GM21529 (cell line): ENCODE results near the gene OSBPL3.
A peak's percentile ranks its signal among the peaks of the same experiment; 100 is the strongest.

Experiments
- ATAC-seq: cut with Tn5 transposase; IDR thresholded peaks from one replicate; pipeline ENCODE4 v1.9.1; 2021; ENCODE audit not compliant: unreplicated experiment

Gene OSBPL3

DNA sequence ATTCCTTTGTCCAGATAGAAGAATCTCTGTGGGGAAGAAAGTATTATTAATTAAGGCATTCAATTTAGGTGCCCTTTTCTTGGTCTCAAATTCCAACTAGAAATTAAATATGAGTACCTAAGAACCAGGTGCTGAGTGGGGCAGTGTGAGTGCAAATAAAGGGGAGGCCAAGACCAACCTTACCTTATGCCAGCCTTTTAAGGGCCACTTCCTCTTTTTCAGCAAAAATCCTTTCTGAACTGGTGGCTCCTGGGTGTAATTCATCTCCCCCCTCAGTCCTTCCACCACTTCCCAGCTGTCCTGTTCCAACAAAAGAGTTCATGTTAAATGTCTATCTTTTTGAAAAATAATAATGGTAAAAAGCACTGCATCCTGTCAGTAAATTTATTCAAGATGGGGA is 108.2 kb downstream of the OSBPL3 start:
- ATAC-seq: no peak

GRCh38 chr7:24870766-24871165 is 109.2 kb downstream of the OSBPL3 start:
- ATAC-seq: no peak

- no peak for ATAC-seq
These were observed 110.4 kb downstream of the OSBPL3 start for GRCh38 chr7:24869572-24869971.

- no peak for ATAC-seq
These were observed 111.2 kb downstream of the OSBPL3 start for GRCh38 chr7:24868741-24869140.

GRCh38 chr7:24866004-24866615 is 113.9 kb downstream of the OSBPL3 start:
- no peak for ATAC-seq

DNA sequence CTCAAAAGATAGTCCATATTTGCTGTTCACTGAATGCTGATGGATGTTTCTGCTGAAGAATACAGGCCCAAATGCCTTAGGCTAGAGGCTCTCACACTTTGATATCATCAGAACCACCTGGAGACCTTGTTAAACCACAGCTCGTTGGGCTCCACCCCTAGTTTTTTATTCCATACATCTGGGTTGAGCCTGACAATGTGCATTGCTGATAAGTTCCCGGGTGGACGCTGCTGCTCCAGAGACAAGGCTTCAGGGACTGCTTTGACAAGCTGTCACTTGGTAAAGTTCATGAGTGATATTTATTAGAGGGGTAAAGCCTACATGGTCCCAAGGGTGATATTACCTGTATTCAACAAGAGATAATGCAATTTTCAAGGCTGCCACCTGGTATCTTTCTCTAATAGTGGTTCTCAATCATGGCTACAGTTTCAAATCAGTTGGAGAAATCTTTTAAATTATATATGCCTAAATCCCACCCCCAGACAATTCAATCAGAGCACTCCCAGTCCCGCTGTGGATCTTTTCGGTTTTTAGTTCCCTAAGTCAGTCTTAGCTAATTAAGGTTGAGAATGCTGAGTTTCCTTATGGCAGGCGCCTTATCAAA is 115.7 kb downstream of the OSBPL3 start:
- no peak for ATAC-seq

DNA sequence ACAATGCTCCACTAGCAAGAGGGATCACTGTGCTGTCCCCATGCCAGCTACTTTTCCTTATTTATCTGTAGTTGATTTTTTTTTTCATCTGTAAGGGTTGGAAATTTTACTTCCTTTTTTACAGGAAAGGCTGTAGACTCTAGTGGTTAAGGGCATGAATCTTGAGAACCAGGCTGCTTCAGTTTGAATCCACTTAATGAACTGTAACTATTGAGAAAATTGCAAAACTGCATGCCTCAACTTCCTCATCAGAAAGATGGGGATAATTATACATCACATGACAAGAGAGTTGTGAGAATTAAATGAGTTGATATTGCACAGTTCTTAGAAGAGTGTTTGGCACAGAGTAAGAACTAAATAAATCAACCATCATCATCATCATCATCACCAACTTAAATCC is 116.4 kb downstream of the OSBPL3 start:
- no peak for ATAC-seq

DNA sequence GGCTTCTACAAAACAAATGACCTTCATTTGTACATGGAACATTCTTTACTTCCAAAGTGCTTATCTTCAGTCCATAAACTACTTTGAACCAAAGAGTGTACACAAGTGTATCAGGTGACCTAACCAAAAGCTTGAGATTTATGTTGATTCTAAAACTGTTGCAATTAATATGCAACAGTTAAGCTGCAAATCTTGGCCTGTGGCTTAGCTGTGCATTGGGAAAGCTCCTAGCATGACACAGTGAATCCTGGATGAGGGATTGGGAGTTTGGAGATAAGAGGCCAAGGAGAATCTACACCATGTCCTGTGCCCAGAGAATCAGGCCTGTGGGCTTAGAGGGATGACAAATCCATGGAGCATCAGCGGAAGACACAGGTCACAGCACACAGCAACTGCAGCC is 117.5 kb downstream of the OSBPL3 start:
- ATAC-seq: no peak

DNA sequence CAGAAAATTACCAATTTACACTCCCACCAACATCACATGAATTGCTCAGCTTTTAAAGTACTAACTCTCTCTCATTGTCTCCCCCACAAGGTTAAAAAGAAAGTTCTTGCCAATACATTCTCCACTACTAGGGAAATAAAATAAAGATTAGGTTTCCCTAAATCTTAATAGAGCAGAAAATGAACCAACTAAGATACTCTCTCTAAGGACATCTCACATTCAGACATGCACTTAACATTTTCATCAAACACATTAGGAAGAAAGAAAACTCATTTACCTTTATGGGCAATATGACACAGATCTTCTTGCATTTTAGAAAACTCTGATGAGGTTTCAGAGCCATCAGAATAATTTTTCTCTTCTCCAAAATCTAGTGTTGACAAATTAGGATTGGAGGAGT is 118.6 kb downstream of the OSBPL3 start:
- ATAC-seq: no peak

GRCh38 chr7:24860611-24861010 is 119.4 kb downstream of the OSBPL3 start:
- no peak for ATAC-seq

- no peak for ATAC-seq
These were observed 121.6 kb downstream of the OSBPL3 start for GRCh38 chr7:24858108-24858977.

- ATAC-seq: no peak
These were observed 122.4 kb downstream of the OSBPL3 start for GRCh38 chr7:24857623-24858022.

GRCh38 chr7:24854866-24855265 is 125.1 kb downstream of the OSBPL3 start:
- no peak for ATAC-seq

- no peak for ATAC-seq
These were observed 128.2 kb downstream of the OSBPL3 start for GRCh38 chr7:24851786-24852185.

DNA sequence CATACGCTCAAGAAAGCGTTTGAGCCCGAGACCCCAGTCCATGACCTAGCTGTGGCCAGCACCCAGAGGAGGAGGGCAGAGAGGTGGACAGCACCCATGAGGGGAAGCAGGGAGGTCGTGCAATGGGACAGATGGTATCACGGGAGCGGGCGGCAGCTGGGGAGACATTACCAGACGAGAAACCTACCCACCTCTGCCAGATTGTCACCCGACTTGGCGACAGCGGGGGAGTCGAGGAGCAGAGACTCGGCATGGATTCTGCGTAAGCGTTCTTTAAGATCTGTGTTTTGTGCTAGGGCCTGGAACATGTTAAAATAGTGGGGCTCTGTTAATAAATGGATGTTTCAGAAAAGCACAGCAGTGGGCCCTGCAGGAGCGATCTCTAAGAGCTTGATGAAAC is 131.1 kb downstream of the OSBPL3 start:
- ATAC-seq: no peak

GRCh38 chr7:24847754-24848153 is 132.2 kb downstream of the OSBPL3 start:
- ATAC-seq: no peak

- ATAC-seq: no peak
These were observed 136.1 kb downstream of the OSBPL3 start for GRCh38 chr7:24843821-24844434.

DNA sequence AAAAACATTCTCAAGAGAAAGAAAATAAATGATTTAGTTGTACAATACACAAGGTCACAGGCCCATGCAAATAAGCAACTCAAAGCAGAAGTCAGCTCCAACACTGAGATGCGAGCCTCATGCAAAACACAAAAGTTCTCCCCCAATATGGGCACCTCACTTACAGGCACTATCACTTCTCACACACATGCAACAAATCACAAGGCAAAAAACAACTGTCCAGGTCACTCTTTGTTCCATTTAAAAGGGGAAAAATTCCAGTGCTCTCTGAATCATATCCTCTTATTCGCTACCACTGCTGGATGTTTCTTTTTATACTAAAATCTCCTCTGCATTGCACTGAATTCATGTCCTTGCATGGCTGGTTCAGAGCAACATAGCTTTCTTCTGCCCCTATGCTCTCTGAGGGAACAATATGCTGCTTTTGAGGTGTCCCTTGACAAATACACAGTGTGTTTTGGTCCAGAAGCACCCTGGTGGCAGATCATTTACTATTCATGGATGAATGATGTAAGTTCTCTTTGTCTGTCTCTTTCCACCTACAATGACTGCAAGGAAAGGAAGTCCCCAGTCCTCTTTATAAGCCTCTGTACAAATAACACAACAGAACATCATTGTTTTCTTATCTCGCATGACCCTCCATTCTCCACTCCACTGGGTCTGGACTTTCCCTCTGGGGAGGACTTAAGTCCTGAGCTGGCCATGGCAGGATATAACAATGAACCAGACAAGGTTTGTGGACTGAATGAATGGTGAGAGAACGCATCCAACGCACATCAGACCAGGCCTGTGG is 137.3 kb downstream of the OSBPL3 start:
- ATAC-seq: peak; percentile 58

DNA sequence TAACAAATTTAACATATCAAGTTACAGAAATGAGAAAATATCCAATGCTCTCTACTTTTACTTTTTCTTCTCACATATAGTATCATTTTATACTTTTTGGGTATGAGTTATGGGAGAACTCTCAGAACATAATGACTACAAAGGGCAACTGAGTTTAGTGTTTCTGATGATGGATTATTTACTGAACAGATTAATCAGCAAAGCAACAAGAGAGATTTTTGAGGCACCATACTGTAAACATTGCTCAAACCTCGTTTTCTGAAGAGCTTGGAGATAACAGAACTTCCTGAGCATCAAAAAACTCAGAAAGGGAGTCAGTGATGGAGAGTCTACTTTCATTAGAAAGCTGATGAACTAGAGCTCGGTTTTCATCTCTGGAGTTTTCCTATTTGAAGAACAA is 137.9 kb downstream of the OSBPL3 start:
- ATAC-seq: no peak

DNA sequence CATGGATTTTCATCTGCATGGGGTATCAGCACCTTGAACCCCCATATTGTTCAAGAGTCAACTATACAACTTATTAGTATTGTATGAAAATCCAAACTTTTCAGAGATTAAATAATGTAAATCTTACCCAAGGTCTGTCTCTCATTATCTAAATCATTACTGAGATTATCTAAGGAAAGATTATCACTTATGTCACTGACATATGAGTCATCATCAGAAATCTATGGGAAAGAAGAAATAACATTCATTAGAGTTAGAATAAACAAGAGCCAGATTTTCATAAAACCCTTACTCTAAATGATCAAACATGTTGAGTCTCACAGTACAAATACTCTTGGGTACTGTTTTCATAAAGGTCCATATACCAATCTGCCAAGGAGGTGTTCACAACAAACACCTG is 139.4 kb downstream of the OSBPL3 start:
- no peak for ATAC-seq

DNA sequence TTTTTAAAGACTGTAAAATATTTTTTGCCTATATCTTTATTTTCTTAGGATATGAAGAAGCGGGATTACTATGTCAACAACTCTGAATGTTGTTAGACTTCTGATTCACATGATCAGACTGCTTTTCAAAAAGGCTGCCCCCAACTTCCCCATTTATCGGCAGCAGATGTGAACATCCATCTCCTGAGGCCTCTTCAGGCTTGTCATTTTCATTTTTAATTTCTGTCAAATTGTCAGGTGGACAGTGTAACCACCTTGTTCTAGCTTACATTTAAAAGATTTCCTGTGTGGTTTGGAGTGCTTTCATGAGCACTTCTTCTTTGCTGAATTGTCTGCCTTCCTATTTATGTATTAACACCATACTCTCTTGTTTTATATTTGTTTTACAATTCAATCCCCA is 143.9 kb downstream of the OSBPL3 start:
- peak; percentile 67 for ATAC-seq
